Measurements from ENCODE around the gene EGFLAM. TPM values are rescaled to one million over a fixed set of nuclear protein-coding genes. Genes with fewer than 3 reads are reported as not detected.

EGFLAM gene
- total RNA-seq, 1 donor: 11.2 TPM

DNA sequence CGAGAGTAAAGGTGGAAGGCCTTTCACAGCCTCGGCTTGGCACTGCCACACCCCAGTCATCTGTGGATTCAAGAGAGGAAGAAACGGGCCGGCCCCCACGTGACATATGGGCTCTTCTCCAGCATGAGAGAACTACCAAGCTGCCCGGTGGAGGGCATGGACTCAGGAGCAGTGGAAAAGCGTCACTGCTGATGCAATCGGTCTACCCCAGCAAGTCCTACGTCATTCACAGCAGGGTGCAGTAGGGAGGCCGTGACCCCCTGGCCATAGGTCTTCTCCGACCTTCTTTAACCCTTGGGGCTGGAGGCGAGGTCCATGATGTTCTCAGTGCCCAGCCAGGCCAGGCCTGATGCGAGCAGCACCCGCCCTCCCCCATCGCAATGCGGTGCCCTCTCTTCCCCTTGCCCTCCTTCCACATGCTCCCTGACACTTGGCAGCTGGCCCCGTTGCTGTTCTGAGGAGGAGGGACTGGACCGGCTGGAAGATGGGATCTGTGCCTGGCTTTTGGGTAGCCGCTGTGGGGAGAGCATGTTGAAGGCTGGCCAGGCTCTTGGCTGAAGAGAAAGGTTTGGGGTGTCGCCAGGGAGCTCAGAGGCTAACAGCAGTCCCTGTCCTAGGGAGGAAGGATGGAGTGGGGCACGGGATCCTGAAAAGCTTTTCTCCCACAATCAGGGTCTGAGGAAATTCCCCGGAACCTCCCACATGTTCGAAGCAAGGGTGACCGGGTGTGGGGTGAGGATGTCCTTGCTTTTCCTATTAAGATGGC is 208.2 kb downstream of the EGFLAM start:
- Histone ChIP-seq H3K27me3 (ENCODE audit: insufficient read depth, low read length) (no peaks in the 10 kb centered on the region), H4K20me1 (ENCODE audit: insufficient read depth, low read length) (no peaks in the 10 kb centered on the region), H3K4me2 (ENCODE audit: insufficient read depth, low read length) (peak overlapping the region; percentile 71), H3K79me2 (ENCODE audit: insufficient read depth, low read length) (no peaks in the 10 kb centered on the region), H3K27ac (ENCODE audit: low read depth, low read length) (peak overlapping the region; percentile 82), H3K9me3 (ENCODE audit: low read depth, low read length) (no peaks in the 10 kb centered on the region), H3K4me1 (ENCODE audit: insufficient read depth, low read length) (peaks cover 68% of the 10 kb centered on the region), H2AFZ (ENCODE audit: low read length) (peak overlapping the region; percentile 50), H3K4me3 (ENCODE audit: insufficient read depth, low read length) (peak overlapping the region; percentile 43), H3K36me3 (ENCODE audit: insufficient read depth, low read length) (no peaks in the 10 kb centered on the region)
- DNase-seq (ENCODE audit: insufficient read length, low spot score, missing footprints): peak; percentile 78
- TF ChIP-seq, protein P1, sequence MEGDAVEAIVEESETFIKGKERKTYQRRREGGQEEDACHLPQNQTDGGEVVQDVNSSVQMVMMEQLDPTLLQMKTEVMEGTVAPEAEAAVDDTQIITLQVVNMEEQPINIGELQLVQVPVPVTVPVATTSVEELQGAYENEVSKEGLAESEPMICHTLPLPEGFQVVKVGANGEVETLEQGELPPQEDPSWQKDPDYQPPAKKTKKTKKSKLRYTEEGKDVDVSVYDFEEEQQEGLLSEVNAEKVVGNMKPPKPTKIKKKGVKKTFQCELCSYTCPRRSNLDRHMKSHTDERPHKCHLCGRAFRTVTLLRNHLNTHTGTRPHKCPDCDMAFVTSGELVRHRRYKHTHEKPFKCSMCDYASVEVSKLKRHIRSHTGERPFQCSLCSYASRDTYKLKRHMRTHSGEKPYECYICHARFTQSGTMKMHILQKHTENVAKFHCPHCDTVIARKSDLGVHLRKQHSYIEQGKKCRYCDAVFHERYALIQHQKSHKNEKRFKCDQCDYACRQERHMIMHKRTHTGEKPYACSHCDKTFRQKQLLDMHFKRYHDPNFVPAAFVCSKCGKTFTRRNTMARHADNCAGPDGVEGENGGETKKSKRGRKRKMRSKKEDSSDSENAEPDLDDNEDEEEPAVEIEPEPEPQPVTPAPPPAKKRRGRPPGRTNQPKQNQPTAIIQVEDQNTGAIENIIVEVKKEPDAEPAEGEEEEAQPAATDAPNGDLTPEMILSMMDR (IDR thresholded peaks at IDR 0.05; ENCODE audit: extremely low read depth, low read depth, low read length): no peak

DNA sequence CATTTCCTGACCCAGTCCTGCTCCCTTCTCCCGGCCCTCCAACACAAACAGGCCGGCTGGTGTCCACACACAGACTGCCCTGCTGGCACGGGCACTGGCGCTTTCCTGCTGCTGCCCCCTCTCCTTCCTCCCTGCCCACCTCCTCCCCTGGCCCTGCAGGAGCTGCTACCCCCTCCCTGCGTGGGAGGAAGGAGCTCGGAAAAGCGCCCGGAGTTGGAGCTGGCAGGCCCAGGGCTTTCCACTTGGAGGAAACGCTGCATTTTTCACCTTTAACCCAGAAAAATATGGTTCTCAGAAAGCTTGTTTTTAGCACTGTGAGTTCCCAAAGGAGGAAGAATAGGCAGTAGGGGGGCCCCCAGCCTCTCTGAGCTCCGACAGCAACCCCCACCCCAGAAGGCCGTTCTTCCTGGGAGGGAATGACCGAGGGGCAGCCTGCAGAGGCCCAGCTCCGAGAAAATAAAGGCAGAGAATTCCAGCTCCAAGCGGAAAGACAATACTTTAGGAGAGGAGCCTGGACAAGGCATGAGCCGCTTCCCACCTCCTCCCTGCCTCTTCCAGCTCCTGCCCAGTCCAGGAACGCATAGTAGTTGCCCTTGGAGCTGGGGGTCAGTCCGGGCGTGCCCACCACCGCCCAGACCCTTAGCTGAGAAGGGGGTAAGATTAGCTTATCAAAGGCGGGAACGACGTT is 209.1 kb downstream of the EGFLAM start:
- Histone ChIP-seq H3K9me3 (ENCODE audit: low read depth, low read length) (no peaks in the 10 kb centered on the region), H3K4me3 (ENCODE audit: insufficient read depth, low read length) (peak overlapping the region; percentile 43), H3K36me3 (ENCODE audit: insufficient read depth, low read length) (no peaks in the 10 kb centered on the region), H3K4me2 (ENCODE audit: insufficient read depth, low read length) (peak overlapping the region; percentile 71), H2AFZ (ENCODE audit: low read length) (peak overlapping the region; percentile 50), H4K20me1 (ENCODE audit: insufficient read depth, low read length) (no peaks in the 10 kb centered on the region), H3K4me1 (ENCODE audit: insufficient read depth, low read length) (peaks cover 67% of the 10 kb centered on the region), H3K27ac (ENCODE audit: low read depth, low read length) (peak overlapping the region; percentile 82), H3K27me3 (ENCODE audit: insufficient read depth, low read length) (no peaks in the 10 kb centered on the region), H3K79me2 (ENCODE audit: insufficient read depth, low read length) (no peaks in the 10 kb centered on the region)
- DNase-seq (ENCODE audit: insufficient read length, low spot score, missing footprints): peak; percentile 75
- TF ChIP-seq, protein P1 (IDR thresholded peaks at IDR 0.05; ENCODE audit: extremely low read depth, low read depth, low read length): no peak

DNA sequence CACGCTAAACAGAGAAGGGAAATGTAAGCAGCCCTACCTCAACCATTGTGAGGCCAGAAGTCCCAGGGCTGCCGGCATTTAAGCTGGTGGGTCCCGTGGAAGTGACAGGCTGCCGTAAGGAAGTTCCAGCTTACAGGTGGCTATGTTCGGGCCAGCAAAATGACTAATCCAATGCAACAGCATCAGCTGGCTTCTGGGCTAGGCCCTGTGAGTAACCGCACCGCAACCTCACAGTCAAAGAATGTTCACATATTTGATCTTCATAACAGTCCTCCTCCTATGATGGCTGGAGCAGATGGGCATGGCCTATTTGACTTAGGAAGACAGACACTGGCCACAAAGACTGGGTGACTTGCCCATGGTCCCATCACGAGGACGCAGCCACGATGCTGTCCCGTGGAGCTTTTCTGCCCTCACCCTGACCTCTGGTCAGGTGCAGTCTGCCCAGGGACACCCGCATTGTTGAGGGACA is 209.9 kb downstream of the EGFLAM start:
- Histone ChIP-seq H3K4me1 (ENCODE audit: insufficient read depth, low read length) (peaks cover 59% of the 10 kb centered on the region), H3K79me2 (ENCODE audit: insufficient read depth, low read length) (no peaks in the 10 kb centered on the region), H3K4me3 (ENCODE audit: insufficient read depth, low read length) (peak overlapping the region; percentile 43), H3K4me2 (ENCODE audit: insufficient read depth, low read length) (peak overlapping the region; percentile 71), H3K27ac (ENCODE audit: low read depth, low read length) (peak overlapping the region; percentile 82), H4K20me1 (ENCODE audit: insufficient read depth, low read length) (no peaks in the 10 kb centered on the region), H3K9me3 (ENCODE audit: low read depth, low read length) (no peaks in the 10 kb centered on the region), H2AFZ (ENCODE audit: low read length) (peak overlapping the region; percentile 80), H3K27me3 (ENCODE audit: insufficient read depth, low read length) (no peaks in the 10 kb centered on the region), H3K36me3 (ENCODE audit: insufficient read depth, low read length) (no peaks in the 10 kb centered on the region)
- TF ChIP-seq, protein P1 (IDR thresholded peaks at IDR 0.05; ENCODE audit: extremely low read depth, low read depth, low read length): no peak
- DNase-seq (ENCODE audit: insufficient read length, low spot score, missing footprints): peak; percentile 98
